Cardiac muscle cell (in vitro differentiated cells and primary cell): Measurements from ENCODE around the gene FRMD4B. TPM values are rescaled to one million over a fixed set of nuclear protein-coding genes. Genes with fewer than 3 reads are reported as not detected.
A peak's percentile ranks its signal among the peaks of the same experiment; 100 is the strongest.

Experiments
- DNase-seq, 2 donors: peaks; one replicate each; pipeline versions ENCODE4 v3.0.0 to v3.0.0-alpha.2; 2010 to 2017; ENCODE audit warnings: low read depth in 1 of 2, low spot score in 1 of 2
- H3K27ac ChIP-seq: fragments of 200-600 bp; sonication (generic); 2 replicates; pipeline ENCODE4 v1.5.1; 2016
- H3K27me3 ChIP-seq: fragments of 200-600 bp; sonication (generic); 2 replicates; pipeline ENCODE4 v1.6.0; 2016; ENCODE audit warnings: control low read depth
- H3K36me3 ChIP-seq: fragments of 200-600 bp; sonication (generic); 2 replicates; pipeline ENCODE4 v1.5.1; 2016; ENCODE audit warnings: control low read depth
- H3K4me1 ChIP-seq: fragments of 200-600 bp; sonication (generic); 2 replicates; pipeline ENCODE4 v1.8.1; 2017; ENCODE audit warnings: low read depth, mild to moderate bottlenecking, mixed run types
- H3K4me3 ChIP-seq: fragments of 200-600 bp; sonication (generic); 2 replicates; pipeline ENCODE4 v1.5.1; 2016; ENCODE audit warnings: mild to moderate bottlenecking
- H3K9me3 ChIP-seq: fragments of 200-600 bp; sonication (generic); 2 replicates; pipeline ENCODE4 v1.5.1; 2017; ENCODE audit warnings: low read depth, mild to moderate bottlenecking, control low read depth
- CTCF ChIP-seq: IDR thresholded peaks from 2 replicates; pipeline ENCODE4 v1.5.1; 2012; ENCODE audit warnings: low read depth, mild to moderate bottlenecking, low read length
- polyA plus RNA-seq: library from polyadenylated mRNA; unstranded; fragments of >200 nt; fragmentation: Nextera tagmentation; extraction: Ambion mirVana; gene quantifications from 2 replicates; pipeline ENCODE4 v1.2.1, GENCODE V29; 2016
- total RNA-seq: library from RNA; depleted of rRNA; stranded (reverse); fragments of >200 nt; gene quantifications from 2 replicates; pipeline ENCODE4 v1.2.3, GENCODE V29; 2016

Gene FRMD4B
- total and polyA plus RNA-seq, 2 experiments from 2014 or later = 38.6 to 78.7 TPM

GRCh38 chr3:69137412-69137811 lies 248.5 kb downstream of the FRMD4B start:
- H3K4me1 ChIP-seq = peaks cover 12% of the 10 kb centered on the region
- H3K9me3 ChIP-seq = no peaks in the 10 kb centered on the region
- no peak for TF ChIP-seq CTCF
- no peak overlapping the region for H3K27ac ChIP-seq
- no peak overlapping the region for H3K4me3 ChIP-seq
- H3K27me3 ChIP-seq = no peaks in the 10 kb centered on the region
- DNase-seq = no peak
- no peaks in the 10 kb centered on the region for H3K36me3 ChIP-seq

GRCh38 chr3:69137005-69137404 lies 248.9 kb downstream of the FRMD4B start:
- peak; percentile 13 to 29 for DNase-seq
- no peak overlapping the region for H3K4me3 ChIP-seq
- H3K9me3 ChIP-seq = no peaks in the 10 kb centered on the region
- no peak for TF ChIP-seq CTCF
- peaks cover 8% of the 10 kb centered on the region for H3K4me1 ChIP-seq
- no peaks in the 10 kb centered on the region for H3K27me3 ChIP-seq
- H3K27ac ChIP-seq = no peak overlapping the region
- H3K36me3 ChIP-seq = no peaks in the 10 kb centered on the region

- TF ChIP-seq CTCF = no peak
- H3K27ac ChIP-seq = no peak overlapping the region
- H3K27me3 ChIP-seq = no peaks in the 10 kb centered on the region
- no peaks in the 10 kb centered on the region for H3K4me1 ChIP-seq
- H3K9me3 ChIP-seq = no peaks in the 10 kb centered on the region
- H3K36me3 ChIP-seq = no peaks in the 10 kb centered on the region
- H3K4me3 ChIP-seq = no peak overlapping the region
- DNase-seq = no peak
These were observed 255.2 kb downstream of the FRMD4B start for GRCh38 chr3:69130689-69131088.

- Histone ChIP-seq H3K27me3 (no peaks in the 10 kb centered on the region), H3K9me3 (no peaks in the 10 kb centered on the region), H3K4me3 (no peak overlapping the region), H3K4me1 (no peaks in the 10 kb centered on the region), H3K36me3 (no peaks in the 10 kb centered on the region), H3K27ac (no peak overlapping the region)
- no peak for TF ChIP-seq CTCF
- no peak for DNase-seq
These were observed 256.4 kb downstream of the FRMD4B start for GRCh38 chr3:69129531-69129930.

- Histone ChIP-seq H3K9me3 (no peaks in the 10 kb centered on the region), H3K4me1 (no peaks in the 10 kb centered on the region), H3K27me3 (no peaks in the 10 kb centered on the region), H3K27ac (no peak overlapping the region), H3K4me3 (no peak overlapping the region), H3K36me3 (no peaks in the 10 kb centered on the region)
- DNase-seq = no peak
- TF ChIP-seq CTCF = no peak
These were observed 257.4 kb downstream of the FRMD4B start for GRCh38 chr3:69128509-69128908.

- DNase-seq = no peak
- no peaks in the 10 kb centered on the region for H3K36me3 ChIP-seq
- TF ChIP-seq CTCF = no peak
These were observed 258.9 kb downstream of the FRMD4B start for GRCh38 chr3:69126999-69127398.

More at GRCh38 chr3:69126999-69127398, 258.9 kb downstream of the FRMD4B start:
- H3K4me3 ChIP-seq = no peak overlapping the region
- H3K9me3 ChIP-seq = no peaks in the 10 kb centered on the region
- peaks cover 9% of the 10 kb centered on the region for H3K4me1 ChIP-seq
- H3K27ac ChIP-seq = no peak overlapping the region
- no peaks in the 10 kb centered on the region for H3K27me3 ChIP-seq
